Measurements from ENCODE around the gene PMP22. TPM values are rescaled to one million over a fixed set of nuclear protein-coding genes. Genes with fewer than 3 reads are reported as not detected.

The PMP22 gene
- total and polyA plus RNA-seq, 2 donors: 12.5 to 74.0 TPM

DNA sequence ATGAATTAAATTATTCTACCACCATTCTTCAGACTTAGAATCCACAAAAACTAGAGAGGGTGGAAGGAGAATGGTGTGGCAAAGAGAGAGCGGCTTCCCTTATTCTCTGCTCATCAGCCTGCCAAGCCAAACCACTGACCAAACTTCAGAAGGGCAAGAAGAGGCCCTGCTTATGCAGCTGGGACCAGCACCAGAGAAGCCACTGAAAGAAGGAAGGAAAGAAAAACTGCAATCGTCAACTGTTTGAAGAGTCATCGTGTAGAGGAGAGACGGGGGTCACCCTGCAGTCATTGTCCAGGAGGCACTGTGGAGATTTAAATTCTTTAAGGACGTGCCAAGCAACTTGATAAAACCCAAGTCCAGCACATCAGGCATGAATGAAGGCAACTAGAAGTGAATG, 15.6 kb downstream of the PMP22 start:
- DNase-seq (ENCODE audit: low read depth in 6 of 9, low spot score in 9 of 9): no peak
- WGBS: 78% methylated on average over 5 of the region's 5 CpGs
- Histone ChIP-seq H3K4me1 (ENCODE audit: control insufficient read depth in 2 of 2, insufficient read depth in 2 of 2, low read length in 2 of 2) (no peaks in the 10 kb centered on the region), H3K4me3 (ENCODE audit: low read length in 2 of 2) (no peak overlapping the region), H3K36me3 (ENCODE audit: control insufficient read depth in 2 of 2, insufficient read depth in 2 of 2, low read length in 1 of 2) (no peaks in the 10 kb centered on the region), H3K9me3 (ENCODE audit: control insufficient read depth in 2 of 2, insufficient read depth in 1 of 2, low read length in 1 of 2) (no peaks in the 10 kb centered on the region), H3K27ac (ENCODE audit: low read depth in 1 of 2, low read length in 1 of 2) (no peak overlapping the region), H3K27me3 (ENCODE audit: control insufficient read depth in 2 of 2, insufficient read depth in 1 of 2, low read length in 1 of 2) (no peaks in the 10 kb centered on the region)

DNA sequence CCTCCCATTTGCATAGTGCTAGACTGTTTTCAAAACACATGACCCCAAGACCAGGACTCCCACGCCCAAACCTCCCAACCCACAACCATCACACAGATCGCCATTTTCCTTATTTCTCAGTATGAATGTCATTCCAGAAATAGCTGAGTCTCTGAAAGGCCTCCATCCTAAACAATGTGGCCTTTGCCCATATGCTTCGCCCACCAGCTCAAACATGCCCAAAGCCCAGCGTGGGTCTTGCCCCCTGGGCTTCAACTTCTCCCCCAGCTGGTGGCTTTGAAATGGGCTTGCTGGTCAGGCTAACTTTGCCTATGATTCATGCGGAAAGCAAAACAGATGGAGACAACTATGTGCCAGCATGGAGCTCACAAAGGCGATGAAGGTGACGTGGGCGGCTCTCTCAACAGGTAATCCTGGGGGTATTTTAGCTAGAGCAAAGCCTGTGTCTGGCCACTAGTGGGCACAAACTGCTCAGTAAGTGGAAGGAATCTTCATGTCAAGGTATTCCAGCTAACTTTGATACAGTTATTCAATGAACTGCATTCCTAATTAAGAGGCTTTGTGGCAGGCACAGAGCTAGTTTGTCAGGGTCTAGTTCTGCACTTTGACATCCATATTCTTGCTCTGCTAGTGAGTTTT, 17.1 kb downstream of the PMP22 start:
- H3K36me3 ChIP-seq (ENCODE audit: control insufficient read depth in 2 of 2, insufficient read depth in 2 of 2, low read length in 1 of 2): no peaks in the 10 kb centered on the region
- WGBS: 97% methylated on average over 8 of the region's 8 CpGs
- H3K4me3 ChIP-seq (ENCODE audit: low read length in 2 of 2): no peak overlapping the region
- no peaks in the 10 kb centered on the region for H3K27me3 ChIP-seq (ENCODE audit: control insufficient read depth in 2 of 2, insufficient read depth in 1 of 2, low read length in 1 of 2)
- H3K4me1 ChIP-seq (ENCODE audit: control insufficient read depth in 2 of 2, insufficient read depth in 2 of 2, low read length in 2 of 2): no peaks in the 10 kb centered on the region
- H3K9me3 ChIP-seq (ENCODE audit: control insufficient read depth in 2 of 2, insufficient read depth in 1 of 2, low read length in 1 of 2): no peaks in the 10 kb centered on the region
- no peak for DNase-seq (ENCODE audit: low read depth in 6 of 9, low spot score in 9 of 9)
- H3K27ac ChIP-seq (ENCODE audit: low read depth in 1 of 2, low read length in 1 of 2): no peak overlapping the region

DNA sequence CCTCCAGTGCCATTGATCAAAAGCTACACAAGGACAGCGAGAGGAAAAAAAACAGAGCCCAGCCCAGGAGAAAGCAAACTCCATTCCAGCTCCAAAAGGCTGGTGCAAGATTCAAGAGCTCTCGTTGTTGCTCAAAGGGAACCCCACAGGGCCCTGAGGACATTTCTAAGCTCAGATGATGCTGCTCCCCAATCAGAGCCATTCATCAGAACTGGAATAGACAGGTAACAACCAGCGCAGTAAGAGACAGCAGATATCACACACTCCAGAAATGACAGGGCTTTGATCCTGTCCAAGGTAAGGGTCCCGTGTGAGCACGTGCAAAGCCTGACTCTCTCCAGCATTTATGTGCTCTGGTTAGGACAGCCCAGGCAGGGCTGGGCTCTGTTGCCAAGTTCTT, 20.1 kb downstream of the PMP22 start:
- Histone ChIP-seq H3K27ac (ENCODE audit: low read depth in 1 of 2, low read length in 1 of 2) (no peak overlapping the region), H3K4me1 (ENCODE audit: control insufficient read depth in 2 of 2, insufficient read depth in 2 of 2, low read length in 2 of 2) (no peaks in the 10 kb centered on the region)
- 95% methylated on average over 5 of the region's 5 CpGs for WGBS

DNA sequence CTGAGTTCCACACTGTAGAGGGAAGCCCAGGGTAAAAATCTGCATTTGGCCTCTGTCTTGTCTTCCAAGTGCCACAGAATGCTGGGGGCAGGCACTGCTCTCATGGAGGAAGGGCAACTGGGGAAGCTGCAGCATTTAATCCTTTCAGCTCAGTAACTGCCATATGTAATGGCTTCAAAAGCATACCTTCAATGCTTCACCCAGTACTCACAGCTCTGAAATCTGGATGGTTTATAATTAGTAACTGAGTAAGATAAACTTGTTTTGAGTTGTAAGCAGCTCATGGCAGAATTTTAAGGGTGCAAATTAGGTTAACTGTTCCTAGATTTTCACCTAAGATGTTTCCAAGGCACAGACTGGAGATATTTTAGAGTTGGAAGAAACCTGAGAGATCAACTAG, 24.5 kb downstream of the PMP22 start:
- no peak for DNase-seq (ENCODE audit: low read depth in 6 of 9, low spot score in 9 of 9)
- no peak overlapping the region for H3K4me3 ChIP-seq (ENCODE audit: low read length in 2 of 2)
- H3K27ac ChIP-seq (ENCODE audit: low read depth in 1 of 2, low read length in 1 of 2): no peak overlapping the region
- no peaks in the 10 kb centered on the region for H3K9me3 ChIP-seq (ENCODE audit: control insufficient read depth in 2 of 2, insufficient read depth in 1 of 2, low read length in 1 of 2)
- peaks cover 0 to 5% of the 10 kb centered on the region in 2 donors for H3K4me1 ChIP-seq (ENCODE audit: control insufficient read depth in 2 of 2, insufficient read depth in 2 of 2, low read length in 2 of 2)
- H3K36me3 ChIP-seq (ENCODE audit: control insufficient read depth in 2 of 2, insufficient read depth in 2 of 2, low read length in 1 of 2): no peaks in the 10 kb centered on the region
- H3K27me3 ChIP-seq (ENCODE audit: control insufficient read depth in 2 of 2, insufficient read depth in 1 of 2, low read length in 1 of 2): no peaks in the 10 kb centered on the region

More for the DNA sequence above, 20.1 kb downstream of the PMP22 start:
- Histone ChIP-seq H3K36me3 (ENCODE audit: control insufficient read depth in 2 of 2, insufficient read depth in 2 of 2, low read length in 1 of 2) (no peaks in the 10 kb centered on the region), H3K4me3 (ENCODE audit: low read length in 2 of 2) (no peak overlapping the region), H3K9me3 (ENCODE audit: control insufficient read depth in 2 of 2, insufficient read depth in 1 of 2, low read length in 1 of 2) (no peaks in the 10 kb centered on the region), H3K27me3 (ENCODE audit: control insufficient read depth in 2 of 2, insufficient read depth in 1 of 2, low read length in 1 of 2) (no peaks in the 10 kb centered on the region)
- no peak for DNase-seq (ENCODE audit: low read depth in 6 of 9, low spot score in 9 of 9)

DNA sequence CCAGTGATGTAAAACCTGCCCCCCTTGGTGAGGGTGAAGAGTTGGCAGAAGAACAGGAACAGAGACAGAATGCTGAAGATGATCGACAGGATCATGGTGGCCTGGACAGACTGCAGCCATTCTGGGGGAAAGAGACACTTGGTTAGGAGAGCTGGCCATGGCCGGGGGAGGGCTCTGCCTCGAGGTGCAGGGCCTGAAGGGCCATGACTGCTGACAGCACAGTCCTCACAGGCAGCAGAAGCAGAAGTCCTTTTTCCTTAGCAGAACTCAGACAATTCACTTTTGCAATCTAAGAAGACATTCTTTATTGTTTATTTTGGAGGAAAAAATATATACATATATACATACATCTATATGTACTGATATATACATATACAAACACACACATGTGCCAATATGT, 25.6 kb downstream of the PMP22 start:
- H3K27ac ChIP-seq (ENCODE audit: low read depth in 1 of 2, low read length in 1 of 2): no peak overlapping the region
- 87% methylated on average over 3 of the region's 3 CpGs for WGBS
- DNase-seq (ENCODE audit: low read depth in 6 of 9, low spot score in 9 of 9): no peak
- peaks cover 0 to 5% of the 10 kb centered on the region in 2 donors for H3K4me1 ChIP-seq (ENCODE audit: control insufficient read depth in 2 of 2, insufficient read depth in 2 of 2, low read length in 2 of 2)
- H3K9me3 ChIP-seq (ENCODE audit: control insufficient read depth in 2 of 2, insufficient read depth in 1 of 2, low read length in 1 of 2): no peaks in the 10 kb centered on the region
- no peaks in the 10 kb centered on the region for H3K27me3 ChIP-seq (ENCODE audit: control insufficient read depth in 2 of 2, insufficient read depth in 1 of 2, low read length in 1 of 2)
- H3K36me3 ChIP-seq (ENCODE audit: control insufficient read depth in 2 of 2, insufficient read depth in 2 of 2, low read length in 1 of 2): no peaks in the 10 kb centered on the region
- H3K4me3 ChIP-seq (ENCODE audit: low read length in 2 of 2): no peak overlapping the region

DNA sequence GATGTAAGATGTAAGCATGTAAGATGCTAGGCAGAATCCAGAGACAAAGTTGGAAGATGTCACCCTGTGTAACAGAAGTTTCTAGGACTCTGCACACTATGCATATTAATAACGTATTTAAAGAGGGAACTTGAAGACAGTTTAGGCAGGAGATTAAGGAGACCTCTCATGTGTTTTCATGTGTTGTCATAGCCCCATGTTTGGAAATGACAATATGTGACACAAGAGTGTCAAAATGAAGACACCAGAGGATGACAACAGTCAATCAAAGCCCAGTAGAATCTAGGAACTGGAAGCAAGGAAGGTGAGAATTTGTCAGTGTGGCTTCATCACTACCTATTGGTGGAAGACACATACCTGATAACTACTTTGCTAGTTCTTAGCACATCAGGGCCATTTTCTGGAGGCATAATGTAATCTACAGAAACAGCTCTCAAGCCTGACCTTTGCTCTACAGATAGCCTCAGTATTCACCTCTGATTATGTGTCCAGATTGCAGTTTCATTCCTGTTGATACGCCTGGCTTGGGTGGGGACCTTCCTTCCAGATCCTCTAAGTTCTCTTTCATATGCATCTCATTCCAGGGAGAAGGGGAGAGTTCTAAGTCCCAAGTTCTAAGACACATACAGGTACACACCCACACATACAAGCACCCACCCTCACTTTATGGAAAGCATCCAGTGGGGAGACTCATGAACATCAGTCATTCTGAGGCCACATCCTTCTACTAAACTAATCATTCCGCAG, 26.3 kb downstream of the PMP22 start:
- no peaks in the 10 kb centered on the region for H3K9me3 ChIP-seq (ENCODE audit: control insufficient read depth in 2 of 2, insufficient read depth in 1 of 2, low read length in 1 of 2)
- DNase-seq (ENCODE audit: low read depth in 6 of 9, low spot score in 9 of 9): no peak
- H3K27ac ChIP-seq (ENCODE audit: low read depth in 1 of 2, low read length in 1 of 2): no peak overlapping the region
- H3K4me1 ChIP-seq (ENCODE audit: control insufficient read depth in 2 of 2, insufficient read depth in 2 of 2, low read length in 2 of 2): peaks cover 0 to 5% of the 10 kb centered on the region in 2 donors
- no peak overlapping the region for H3K4me3 ChIP-seq (ENCODE audit: low read length in 2 of 2)
- no peaks in the 10 kb centered on the region for H3K27me3 ChIP-seq (ENCODE audit: control insufficient read depth in 2 of 2, insufficient read depth in 1 of 2, low read length in 1 of 2)
- no peaks in the 10 kb centered on the region for H3K36me3 ChIP-seq (ENCODE audit: control insufficient read depth in 2 of 2, insufficient read depth in 2 of 2, low read length in 1 of 2)
- 97% methylated on average over 3 of the region's 3 CpGs for WGBS

DNA sequence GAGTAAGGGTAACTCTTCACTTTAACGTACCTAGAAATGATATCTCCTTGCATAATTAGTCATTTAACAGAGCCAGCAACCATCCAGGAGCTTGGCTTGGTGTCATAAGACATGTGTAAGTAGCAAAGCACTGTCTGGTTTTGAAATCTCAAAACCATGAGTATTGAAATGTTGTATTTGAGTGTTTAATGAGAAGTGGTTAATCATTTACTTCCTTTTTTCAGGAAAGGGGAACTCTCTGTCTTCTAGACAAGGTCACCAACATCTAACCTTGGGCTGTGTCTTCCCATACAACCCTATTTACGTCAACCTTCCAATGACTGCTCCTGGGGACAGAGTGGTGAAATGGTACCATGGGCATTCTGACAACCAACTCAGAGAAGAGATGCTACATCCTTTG, 27.1 kb downstream of the PMP22 start:
- Histone ChIP-seq H3K4me3 (ENCODE audit: low read length in 2 of 2) (no peak overlapping the region), H3K27ac (ENCODE audit: low read depth in 1 of 2, low read length in 1 of 2) (no peak overlapping the region), H3K27me3 (ENCODE audit: control insufficient read depth in 2 of 2, insufficient read depth in 1 of 2, low read length in 1 of 2) (no peaks in the 10 kb centered on the region), H3K9me3 (ENCODE audit: control insufficient read depth in 2 of 2, insufficient read depth in 1 of 2, low read length in 1 of 2) (no peaks in the 10 kb centered on the region), H3K36me3 (ENCODE audit: control insufficient read depth in 2 of 2, insufficient read depth in 2 of 2, low read length in 1 of 2) (no peaks in the 10 kb centered on the region), H3K4me1 (ENCODE audit: control insufficient read depth in 2 of 2, insufficient read depth in 2 of 2, low read length in 2 of 2) (peaks cover 0 to 5% of the 10 kb centered on the region in 2 donors)
- WGBS: 70% methylated on average over 2 of the region's 2 CpGs
- no peak for DNase-seq (ENCODE audit: low read depth in 6 of 9, low spot score in 9 of 9)

DNA sequence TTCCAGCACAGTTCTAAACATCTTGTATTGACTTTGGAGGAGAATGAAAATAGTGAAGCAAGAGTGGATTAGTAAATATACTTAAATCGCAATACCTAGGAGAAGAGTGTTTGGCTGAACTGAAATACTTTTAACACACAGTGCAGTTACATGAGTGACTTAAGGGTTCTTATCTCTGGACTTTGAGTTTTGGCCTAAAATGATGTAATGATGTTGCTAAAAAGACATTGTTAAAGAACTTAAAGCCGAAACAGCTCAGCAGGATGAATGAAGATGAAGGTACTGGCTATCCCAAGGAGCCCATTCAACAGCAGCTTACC, 28.1 kb downstream of the PMP22 start:
- WGBS: 96% methylated on average over 2 of the region's 2 CpGs
- no peaks in the 10 kb centered on the region for H3K9me3 ChIP-seq (ENCODE audit: control insufficient read depth in 2 of 2, insufficient read depth in 1 of 2, low read length in 1 of 2)
- DNase-seq (ENCODE audit: low read depth in 6 of 9, low spot score in 9 of 9): no peak
- H3K4me1 ChIP-seq (ENCODE audit: control insufficient read depth in 2 of 2, insufficient read depth in 2 of 2, low read length in 2 of 2): peaks cover 0 to 5% of the 10 kb centered on the region in 2 donors
- no peak overlapping the region for H3K4me3 ChIP-seq (ENCODE audit: low read length in 2 of 2)
- H3K27ac ChIP-seq (ENCODE audit: low read depth in 1 of 2, low read length in 1 of 2): no peak overlapping the region
- no peaks in the 10 kb centered on the region for H3K27me3 ChIP-seq (ENCODE audit: control insufficient read depth in 2 of 2, insufficient read depth in 1 of 2, low read length in 1 of 2)
- H3K36me3 ChIP-seq (ENCODE audit: control insufficient read depth in 2 of 2, insufficient read depth in 2 of 2, low read length in 1 of 2): no peaks in the 10 kb centered on the region

DNA sequence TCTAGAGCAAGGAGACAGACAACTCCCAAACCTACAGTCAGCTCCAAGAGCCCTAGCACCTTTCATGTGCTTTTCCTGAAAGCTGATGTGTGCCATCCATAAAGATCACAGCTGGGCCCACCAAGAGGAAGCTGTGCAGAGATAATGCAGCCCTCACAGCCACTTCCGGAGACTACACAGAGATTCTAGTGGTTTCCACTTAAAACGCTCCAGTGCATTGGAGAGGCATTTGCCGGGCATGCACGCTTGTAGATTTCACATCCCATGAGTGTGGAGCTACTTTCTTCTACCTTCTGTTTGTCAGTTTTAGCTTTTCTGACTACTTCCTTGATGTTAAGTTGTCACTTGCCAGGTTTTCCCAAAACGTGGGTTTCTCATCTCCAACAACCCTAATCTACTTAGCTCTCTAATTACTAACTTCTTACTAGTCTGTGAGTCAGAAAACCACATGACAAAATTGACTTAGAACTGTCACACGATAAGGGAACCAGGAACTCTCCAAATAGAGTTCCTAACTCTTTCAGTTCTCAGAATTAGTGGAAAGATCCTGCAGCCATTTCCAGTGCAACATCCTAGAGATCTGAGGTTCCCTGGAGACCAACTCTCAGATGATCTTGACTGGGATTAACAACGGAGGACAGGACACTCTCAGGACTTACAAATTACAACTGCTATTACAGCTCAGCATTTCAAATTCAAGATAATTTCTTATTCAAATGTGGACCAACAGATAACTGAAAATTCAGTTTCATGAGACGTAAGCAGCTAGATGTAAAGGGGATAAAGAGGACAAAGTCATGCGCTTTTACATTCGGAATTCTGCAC, 28.6 kb downstream of the PMP22 start:
- no peaks in the 10 kb centered on the region for H3K36me3 ChIP-seq (ENCODE audit: control insufficient read depth in 2 of 2, insufficient read depth in 2 of 2, low read length in 1 of 2)
- WGBS: 66% methylated on average over 10 of the region's 10 CpGs

More for the DNA sequence above, 28.6 kb downstream of the PMP22 start:
- H3K27me3 ChIP-seq (ENCODE audit: control insufficient read depth in 2 of 2, insufficient read depth in 1 of 2, low read length in 1 of 2): no peaks in the 10 kb centered on the region
- no peaks in the 10 kb centered on the region for H3K9me3 ChIP-seq (ENCODE audit: control insufficient read depth in 2 of 2, insufficient read depth in 1 of 2, low read length in 1 of 2)
- no peak overlapping the region for H3K4me3 ChIP-seq (ENCODE audit: low read length in 2 of 2)
- DNase-seq (ENCODE audit: low read depth in 6 of 9, low spot score in 9 of 9): peak in 1 of 9 donors; percentile 27
- peaks cover 0 to 5% of the 10 kb centered on the region in 2 donors for H3K4me1 ChIP-seq (ENCODE audit: control insufficient read depth in 2 of 2, insufficient read depth in 2 of 2, low read length in 2 of 2)
- no peak overlapping the region for H3K27ac ChIP-seq (ENCODE audit: low read depth in 1 of 2, low read length in 1 of 2)
